Uterus (tissue), 4 donors: ENCODE measurements around the gene IPPK. TPM values are rescaled to one million over a fixed set of nuclear protein-coding genes. Genes with fewer than 3 reads are reported as not detected.

ENCODE experiments used
- DNase-seq, 2 donors: peaks; one replicate each; pipeline ENCODE4 v3.0.0-alpha.2; 2019 to 2020
- H3K27ac ChIP-seq, 2 donors: fragments of 200-600 bp; sonication (generic); 1 replicate in 1 of 2; 2 replicates in 1 of 2; pipeline ENCODE4 v1.5.1; 2016 to 2018
- H3K27me3 ChIP-seq, 2 donors: fragments of 200-600 bp; sonication (generic); one replicate each; pipeline ENCODE4 v1.5.1; 2018 to 2019; ENCODE audit warnings: control low read depth in 1 of 2
- H3K36me3 ChIP-seq, 2 donors: fragments of 200-600 bp; sonication (generic); one replicate each; pipeline ENCODE4 v1.5.1; 2019; ENCODE audit warnings: control low read depth in 1 of 2
- H3K4me1 ChIP-seq, 2 donors: fragments of 200-600 bp; sonication (generic); one replicate each; pipeline ENCODE4 v1.5.1; 2018 to 2019; ENCODE audit warnings: control low read depth in 1 of 2
- H3K4me3 ChIP-seq, 2 donors: fragments of 200-600 bp; sonication (generic); 1 replicate in 1 of 2; 2 replicates in 1 of 2; pipeline ENCODE4 v1.5.1; 2018 to 2019; ENCODE audit warnings: mild to moderate bottlenecking in 1 of 2
- H3K9me3 ChIP-seq, 2 donors: fragments of 200-600 bp; sonication (generic); one replicate each; pipeline ENCODE4 v1.5.1; 2019; ENCODE audit warnings: control low read depth in 1 of 2
- POLR2A ChIP-seq, 2 donors: fragments of 450-650 bp; IDR thresholded peaks; one replicate each; pipeline ENCODE4 v1.6.1; 2016; ENCODE audit warnings: antibody characterized with exemption in 2 of 2, mild to moderate bottlenecking in 1 of 2, moderate library complexity in 1 of 2
- intact Hi-C: fragments of 100-400 bp; cut with DNase I; formaldehyde crosslinking; loops from one replicate; pipeline ENCODE4 v1.15.1; 2023; ENCODE audit warnings: low total_unique reads
- total RNA-seq, 4 donors: library from RNA; depleted of rRNA in 3 of 4; stranded (reverse); fragments of >200 nt in 3 of 4; gene quantifications; one replicate each; pipeline versions ENCODE4 v1.1.0 to v1.2.4, GENCODE V29; 2014 to 2023
- TF ChIP-seq, protein P1 (sequence below), 4 experiments: fragments of 200-600 bp in 2 of 4; fragments of 450-650 bp in 2 of 4; sonication (generic) in 2 of 4; IDR thresholded peaks; one replicate each; pipeline ENCODE4 v1.5.1; 2016 to 2019; ENCODE audit warnings: antibody characterized with exemption in 4 of 4, mild to moderate bottlenecking in 2 of 4, moderate library complexity in 1 of 4
- donor health status: DM: yes; HTN: yes; CAD: no.

The IPPK gene
- total RNA-seq, 4 donors from 2014 or later: 5.9 to 13.1 (median 8.5) TPM

DNA sequence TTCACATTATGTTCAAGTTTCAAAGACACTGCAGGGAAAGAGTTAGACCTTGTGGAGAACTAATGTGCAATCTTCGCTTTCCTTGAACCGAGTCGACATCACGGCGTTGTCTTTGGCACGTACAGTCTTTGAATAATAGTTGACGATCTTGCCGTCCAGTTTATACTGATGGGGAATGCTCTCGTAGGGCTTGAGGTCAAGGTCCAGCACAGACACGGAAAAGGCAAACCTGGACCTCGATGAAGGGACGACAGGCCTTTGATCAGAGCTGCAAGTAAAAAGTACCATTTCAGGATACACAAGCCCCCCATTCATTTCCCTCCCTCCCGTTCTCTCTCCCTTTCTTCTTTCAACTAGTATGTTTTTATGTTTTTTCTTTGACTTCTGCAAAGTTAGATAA, 54.1 kb downstream of the IPPK start:
- no peaks in the 10 kb centered on the region for H3K36me3 ChIP-seq
- no peak overlapping the region for H3K4me3 ChIP-seq
- peaks cover 12 to 13% of the 10 kb centered on the region in 2 donors for H3K4me1 ChIP-seq
- TF ChIP-seq, protein P1, sequence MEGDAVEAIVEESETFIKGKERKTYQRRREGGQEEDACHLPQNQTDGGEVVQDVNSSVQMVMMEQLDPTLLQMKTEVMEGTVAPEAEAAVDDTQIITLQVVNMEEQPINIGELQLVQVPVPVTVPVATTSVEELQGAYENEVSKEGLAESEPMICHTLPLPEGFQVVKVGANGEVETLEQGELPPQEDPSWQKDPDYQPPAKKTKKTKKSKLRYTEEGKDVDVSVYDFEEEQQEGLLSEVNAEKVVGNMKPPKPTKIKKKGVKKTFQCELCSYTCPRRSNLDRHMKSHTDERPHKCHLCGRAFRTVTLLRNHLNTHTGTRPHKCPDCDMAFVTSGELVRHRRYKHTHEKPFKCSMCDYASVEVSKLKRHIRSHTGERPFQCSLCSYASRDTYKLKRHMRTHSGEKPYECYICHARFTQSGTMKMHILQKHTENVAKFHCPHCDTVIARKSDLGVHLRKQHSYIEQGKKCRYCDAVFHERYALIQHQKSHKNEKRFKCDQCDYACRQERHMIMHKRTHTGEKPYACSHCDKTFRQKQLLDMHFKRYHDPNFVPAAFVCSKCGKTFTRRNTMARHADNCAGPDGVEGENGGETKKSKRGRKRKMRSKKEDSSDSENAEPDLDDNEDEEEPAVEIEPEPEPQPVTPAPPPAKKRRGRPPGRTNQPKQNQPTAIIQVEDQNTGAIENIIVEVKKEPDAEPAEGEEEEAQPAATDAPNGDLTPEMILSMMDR (IDR thresholded peaks at IDR 0.05): no peak
- no peak for TF ChIP-seq POLR2A (IDR thresholded peaks at IDR 0.05)
- no peaks in the 10 kb centered on the region for H3K9me3 ChIP-seq
- H3K27me3 ChIP-seq: no peaks in the 10 kb centered on the region
- peak overlapping the region; percentile 77 to 84 for H3K27ac ChIP-seq
- no peak for DNase-seq
- intact Hi-C loops: no loop called here

DNA sequence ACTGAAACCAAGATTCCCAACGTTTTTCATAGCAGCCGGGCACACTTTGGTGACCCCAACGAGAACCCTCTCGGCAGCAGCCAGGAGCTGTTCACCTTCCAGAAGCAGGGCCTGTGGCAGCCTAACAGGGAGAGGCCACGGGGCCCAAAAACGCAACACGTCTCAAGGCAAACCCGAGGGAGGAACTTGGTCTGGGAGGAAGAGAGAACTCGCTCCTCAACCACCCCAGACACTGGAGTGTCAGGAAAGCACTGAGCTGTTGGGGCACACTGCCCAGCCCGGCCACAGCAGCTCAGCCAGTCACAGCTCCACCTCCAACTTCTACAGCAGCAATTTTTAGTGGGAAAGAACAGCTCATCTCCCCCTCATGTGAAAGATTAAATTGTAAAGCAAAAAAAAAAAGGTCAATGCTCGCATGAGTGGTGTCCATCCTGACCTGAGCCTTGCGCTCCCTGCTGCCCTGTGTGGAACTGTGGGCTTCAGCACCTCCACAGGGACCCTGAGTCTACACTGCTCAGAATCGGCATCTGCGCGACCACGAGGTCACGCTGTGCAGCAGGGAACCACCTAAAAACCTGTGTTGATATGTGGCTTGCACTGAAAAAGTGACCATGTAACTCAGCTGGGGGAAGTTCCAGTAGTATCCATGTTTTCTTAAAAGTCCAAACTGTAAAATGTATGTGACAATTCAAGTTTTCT, 55.0 kb downstream of the IPPK start:
- H3K27ac ChIP-seq: peak overlapping the region; percentile 77 to 84
- no peaks in the 10 kb centered on the region for H3K36me3 ChIP-seq
- no peaks in the 10 kb centered on the region for H3K27me3 ChIP-seq
- intact Hi-C loops: no loop called here
- H3K4me1 ChIP-seq: peaks cover 12 to 13% of the 10 kb centered on the region in 2 donors
- TF ChIP-seq, protein P1 (IDR thresholded peaks at IDR 0.05): no peak
- no peak for TF ChIP-seq POLR2A (IDR thresholded peaks at IDR 0.05)
- no peak for DNase-seq
- no peak overlapping the region for H3K4me3 ChIP-seq
- H3K9me3 ChIP-seq: no peaks in the 10 kb centered on the region

DNA sequence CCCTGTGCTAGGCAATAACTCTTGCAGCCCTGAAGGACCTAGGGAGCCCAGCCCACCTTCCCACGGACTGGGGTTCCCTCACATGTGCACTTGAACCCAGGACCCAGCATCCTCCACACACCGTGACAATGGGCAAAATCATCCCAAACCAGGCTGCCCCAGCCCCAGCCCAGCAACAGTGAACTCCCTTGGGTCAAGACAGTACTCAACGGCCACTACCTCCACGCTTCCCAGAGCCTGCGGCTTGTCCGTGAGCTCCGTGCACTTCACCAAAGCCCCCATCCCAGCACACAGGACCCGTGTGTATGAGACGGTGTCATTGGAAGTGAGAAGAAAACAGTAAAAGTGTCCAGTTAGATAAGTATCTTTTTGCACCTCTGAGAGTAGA, 55.8 kb downstream of the IPPK start:
- intact Hi-C loops: no loop called here
- H3K36me3 ChIP-seq: no peaks in the 10 kb centered on the region
- TF ChIP-seq POLR2A (IDR thresholded peaks at IDR 0.05): no peak
- TF ChIP-seq, protein P1 (IDR thresholded peaks at IDR 0.05): no peak

DNA sequence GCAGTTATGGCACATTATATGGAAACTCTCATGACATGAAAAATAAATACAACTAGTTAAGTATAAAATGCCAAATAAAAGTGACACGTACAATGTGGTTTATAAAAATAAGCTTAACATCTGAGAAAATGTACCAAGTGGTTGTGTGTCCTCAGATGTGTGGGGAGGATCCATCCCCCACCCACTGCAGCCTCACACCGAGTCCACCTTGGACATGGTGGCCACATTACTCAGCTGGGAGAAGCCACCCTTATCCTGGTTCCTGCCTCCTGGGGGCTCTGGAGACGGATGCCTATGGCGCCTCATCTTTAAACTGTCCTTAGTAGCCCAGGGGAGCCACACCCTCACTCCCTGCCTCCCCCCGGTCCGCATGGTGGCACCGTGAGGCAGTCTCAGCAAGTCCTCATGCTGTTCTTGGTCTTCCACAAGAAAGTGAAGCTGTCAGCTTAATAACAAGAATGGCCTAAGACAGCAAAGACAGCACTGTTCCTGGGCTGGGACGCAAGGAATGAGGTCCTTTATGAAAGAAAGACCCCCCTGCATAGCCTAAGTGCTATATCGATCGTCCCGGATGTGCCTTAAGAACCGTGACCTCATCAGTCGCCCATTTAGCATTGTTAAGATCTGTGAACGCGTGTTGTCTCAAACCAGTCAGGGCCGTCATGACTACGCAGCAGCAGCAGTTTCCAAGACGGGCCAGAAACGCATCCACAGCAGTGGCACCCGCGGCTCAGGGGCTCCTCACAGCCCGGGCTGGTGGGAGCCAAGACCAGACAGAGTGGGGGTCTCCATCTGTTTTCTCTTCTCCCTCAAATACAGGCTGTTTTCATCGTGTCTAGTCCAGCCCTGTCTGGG, 56.4 kb downstream of the IPPK start:
- TF ChIP-seq, protein P1 (IDR thresholded peaks at IDR 0.05): no peak
- no peak for TF ChIP-seq POLR2A (IDR thresholded peaks at IDR 0.05)
- Histone ChIP-seq H3K27me3 (no peaks in the 10 kb centered on the region), H3K27ac (peak overlapping the region; percentile 6 to 84), H3K9me3 (no peaks in the 10 kb centered on the region), H3K36me3 (no peaks in the 10 kb centered on the region), H3K4me3 (no peak overlapping the region), H3K4me1 (peaks cover 12 to 13% of the 10 kb centered on the region in 2 donors)
- no peak for DNase-seq
- intact Hi-C loops: no loop called here

More for the DNA sequence above, 55.8 kb downstream of the IPPK start:
- DNase-seq: peak in 1 of 2 donors; percentile 9
- H3K4me3 ChIP-seq: no peak overlapping the region
- peak overlapping the region; percentile 6 to 84 for H3K27ac ChIP-seq
- peaks cover 12 to 13% of the 10 kb centered on the region in 2 donors for H3K4me1 ChIP-seq
- no peaks in the 10 kb centered on the region for H3K27me3 ChIP-seq
- no peaks in the 10 kb centered on the region for H3K9me3 ChIP-seq

DNA sequence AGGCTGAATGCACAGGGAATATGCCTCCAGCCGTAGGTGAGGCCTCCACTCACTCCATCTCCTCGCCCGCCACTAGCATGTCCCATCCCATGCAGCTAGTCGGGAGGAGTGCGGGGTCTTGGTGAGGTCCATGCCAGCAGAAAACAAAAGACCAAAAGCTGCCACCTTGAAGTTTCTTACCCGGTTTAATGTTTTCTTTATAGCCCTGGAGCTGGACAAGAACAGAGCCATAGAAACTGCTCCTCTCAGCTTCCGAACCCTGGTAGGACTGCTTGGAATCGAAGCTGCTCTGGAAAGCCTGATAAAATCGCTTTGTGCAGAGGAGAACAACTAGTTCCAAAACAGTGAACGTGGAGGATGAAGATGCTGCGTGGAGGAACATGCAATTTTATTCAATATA, 57.1 kb downstream of the IPPK start:
- Histone ChIP-seq H3K36me3 (no peaks in the 10 kb centered on the region), H3K27ac (no peak overlapping the region), H3K4me1 (peaks cover 6 to 8% of the 10 kb centered on the region in 2 donors), H3K4me3 (no peak overlapping the region), H3K9me3 (no peaks in the 10 kb centered on the region), H3K27me3 (no peaks in the 10 kb centered on the region)
- no peak for DNase-seq
- no peak for TF ChIP-seq POLR2A (IDR thresholded peaks at IDR 0.05)
- TF ChIP-seq, protein P1 (IDR thresholded peaks at IDR 0.05): no peak
- intact Hi-C loops: no loop called here
